Heart left ventricle (tissue), 13 donors: ENCODE results near the gene C19orf12.

Source experiments
- CTCF ChIP-seq, 12 donors: fragments of 200-600 bp; sonication (generic) in 4 of 12; IDR thresholded peaks; one replicate each; pipeline versions ENCODE4 v1.5.0 to v1.8.0; 2018 to 2022; ENCODE audit warnings: antibody characterized with exemption in 12 of 12, mild to moderate bottlenecking in 5 of 12
- POLR2A ChIP-seq, 2 donors: fragments of 450-650 bp; IDR thresholded peaks; one replicate each; pipeline ENCODE4 v1.6.1; 2017; ENCODE audit warnings: antibody characterized with exemption in 2 of 2, mild to moderate bottlenecking in 2 of 2, moderate library complexity in 2 of 2
- donor health status: ischemic (EF 13 %, LVEDD 7.1; RV severe dilation, severe dysfunction).
- donor health status: DM: no; HTN: yes; CAD: no.
- donor health status: DM: no; HTN: no; CAD: no.
- donor health status: ischemic (EF 25% LVEDD 6.9; RV normal size, moderate dysfunction).
- donor health status: ischemic (EF 25% LVEDD 5.7; RV mildly dilated, moderate dysfunction).
- donor health status: ischemic (EF 35%, LVEDD 5.7; RV mildly dilated, moderate dysfunction).
- donor health status: nonischemic (EF 11% LVEDD 7.7; RV severe dilation, severe dysfunction).
- donor health status: DM: yes; HTN: yes; CAD: no.
- donor health status: PGD.
- donor health status: ischemic (EF 29% LVEDD 5.4; RV normal size, mild dysfunction).
- donor health status: nonischemic (EF 23%, LVEDD 6.1; RV moderate dilation, normal function).

- TF ChIP-seq CTCF (IDR thresholded peaks at IDR 0.05), result peak in 10 of 12 donors; percentile 14 to 45 (median 34)
- TF ChIP-seq POLR2A (IDR thresholded peaks at IDR 0.05), result no peak
These were observed 24.2 kb downstream of the C19orf12 start for GRCh38 chr19:29690842-29691241.
